DMS 273 (cell line): ENCODE results near the gene VGLL1.

Experiments
- DNase-seq: peaks from one replicate; lab custom pipeline; 2025; ENCODE audit not compliant: unreplicated experiment; lab: John Stamatoyannopoulos, UW

Gene VGLL1

GRCh38 chrX:136549226-136549625 lies 17.2 kb downstream of the VGLL1 start:
- DNase-seq = peak; percentile 93

GRCh38 chrX:136551410-136551809 lies 19.4 kb downstream of the VGLL1 start:
- DNase-seq = no peak

GRCh38 chrX:136555694-136556093 lies 23.7 kb downstream of the VGLL1 start:
- no peak for DNase-seq

GRCh38 chrX:136572030-136572429 lies 40.0 kb downstream of the VGLL1 start:
- no peak for DNase-seq

DNA sequence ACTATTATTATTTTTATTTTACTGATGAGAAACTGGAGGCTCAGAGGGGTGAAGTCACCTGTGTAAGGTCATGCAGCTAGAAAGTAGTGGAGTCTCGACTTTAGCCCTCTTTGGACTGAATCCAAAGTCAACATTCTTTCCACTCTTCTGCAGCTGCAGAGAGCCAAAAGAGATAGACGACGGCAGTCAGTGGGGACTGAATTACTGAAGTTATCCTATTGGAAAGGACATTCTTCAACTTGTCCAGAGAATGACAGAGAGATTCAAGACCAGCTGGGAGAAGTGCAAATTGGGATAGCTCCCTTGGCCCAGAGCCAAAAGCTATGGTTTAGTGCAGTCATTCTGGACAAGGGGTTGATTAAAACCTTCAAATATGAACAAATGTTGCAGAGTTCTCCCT lies 42.5 kb downstream of the VGLL1 start:
- DNase-seq = peak; percentile 68

- peak; percentile 81 for DNase-seq
Observed at GRCh38 chrX:136577552-136577951, 45.5 kb downstream of the VGLL1 start.

- DNase-seq = no peak
Observed at GRCh38 chrX:136580316-136580715, 48.3 kb downstream of the VGLL1 start.

- DNase-seq = peak; percentile 7
Observed at GRCh38 chrX:136582624-136583023, 50.6 kb downstream of the VGLL1 start.

- DNase-seq = no peak
Observed at GRCh38 chrX:136584545-136584944, 52.5 kb downstream of the VGLL1 start.

DNA sequence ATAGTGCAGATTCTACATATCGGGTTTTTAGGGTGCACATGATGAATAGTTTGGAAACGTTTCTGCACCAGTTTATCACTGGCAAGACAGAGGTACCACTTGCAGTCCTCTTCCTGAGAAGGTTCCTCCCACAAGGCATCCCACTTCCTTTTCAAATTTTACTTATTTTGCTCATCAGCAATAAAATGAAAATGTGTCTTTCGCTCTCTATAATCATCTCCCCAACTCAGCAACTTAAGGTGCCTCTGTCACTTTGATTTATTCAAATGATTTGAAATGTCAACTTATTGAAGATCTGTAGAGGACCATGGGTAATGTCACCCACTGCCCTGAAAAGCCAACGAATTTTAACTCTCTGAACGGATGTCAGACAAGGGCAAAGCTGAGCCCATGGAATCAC lies 53.2 kb downstream of the VGLL1 start:
- no peak for DNase-seq

GRCh38 chrX:136585960-136586359 lies 53.9 kb downstream of the VGLL1 start:
- no peak for DNase-seq

DNA sequence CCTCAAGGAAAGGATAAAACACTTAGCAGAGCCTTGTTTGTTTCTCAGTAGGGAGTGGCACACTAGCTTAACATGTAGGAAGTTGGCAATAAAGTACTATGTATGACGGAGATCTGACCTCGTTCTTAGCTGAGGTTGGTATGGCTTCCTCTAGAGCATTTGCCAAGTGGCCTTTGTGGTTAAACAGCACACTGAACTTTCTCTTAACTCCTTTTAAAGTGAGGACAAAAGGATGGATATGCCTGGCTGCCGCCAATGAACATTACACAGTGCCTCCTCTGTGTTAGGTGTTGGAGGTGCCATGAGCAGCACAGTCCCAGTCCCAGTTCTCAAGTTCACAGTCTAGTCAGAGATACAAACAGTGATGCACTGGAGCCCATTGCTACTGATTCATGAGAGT lies 54.4 kb downstream of the VGLL1 start:
- DNase-seq = no peak

DNA sequence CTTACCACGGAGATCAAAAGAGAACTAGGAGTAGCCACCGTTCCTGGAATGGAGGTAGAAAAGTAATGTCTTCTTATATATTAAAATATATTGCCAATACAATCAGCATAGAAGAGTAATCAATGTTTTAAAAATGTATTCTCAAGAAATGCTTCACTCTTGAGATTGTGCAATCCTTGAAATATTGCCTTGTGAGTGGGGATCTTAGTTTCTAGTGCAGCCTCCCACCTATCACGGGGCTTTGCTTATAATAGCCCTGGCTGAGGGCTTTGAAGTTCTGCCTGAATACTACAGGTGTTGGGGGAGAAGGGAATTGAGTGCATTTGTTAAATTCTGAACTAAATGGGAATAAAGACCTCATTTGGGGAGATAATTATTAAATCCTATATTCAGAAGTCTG lies 55.5 kb downstream of the VGLL1 start:
- DNase-seq = no peak

- no peak for DNase-seq
Observed at GRCh38 chrX:136588036-136588435, 56.0 kb downstream of the VGLL1 start.

DNA sequence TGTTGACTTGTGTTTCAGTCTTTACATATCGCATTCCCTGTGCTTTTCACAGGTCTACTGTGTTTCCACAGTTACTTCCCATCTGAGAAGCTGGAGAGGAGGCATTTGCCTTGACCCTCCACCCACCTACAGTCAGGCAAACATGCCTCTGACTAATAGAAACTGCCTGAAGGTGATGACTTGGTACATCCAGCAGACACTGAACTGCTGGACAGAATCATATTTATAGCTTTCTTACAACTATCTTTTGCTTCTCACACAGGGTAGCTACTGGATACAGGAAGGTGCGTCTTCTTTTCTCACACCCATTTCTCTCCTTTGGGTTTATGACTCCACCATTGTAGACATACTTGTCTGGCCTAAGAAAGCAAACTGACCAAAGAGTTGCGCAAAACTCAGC lies 58.0 kb downstream of the VGLL1 start:
- no peak for DNase-seq

GRCh38 chrX:136597356-136597755 lies 65.3 kb downstream of the VGLL1 start:
- no peak for DNase-seq

DNA sequence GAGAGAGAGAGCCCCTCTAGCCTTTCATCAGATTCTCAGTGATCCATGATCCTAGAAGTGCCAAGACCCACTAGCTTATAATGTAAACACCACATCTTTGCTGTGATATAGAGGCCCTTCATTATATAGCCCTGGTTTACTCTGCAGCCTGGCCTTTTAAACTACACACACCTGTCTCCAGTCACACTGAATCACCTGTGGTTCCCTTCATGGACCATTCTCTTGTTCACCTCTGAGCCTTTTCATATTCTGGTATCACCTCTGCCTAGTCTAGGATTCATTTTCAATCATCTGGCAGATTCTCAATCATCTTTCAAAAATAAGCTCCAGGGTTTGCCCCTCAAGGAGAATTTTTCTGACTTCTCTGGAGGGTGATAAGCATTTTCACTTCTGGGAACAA lies 65.9 kb downstream of the VGLL1 start:
- DNase-seq = no peak

GRCh38 chrX:136598631-136599030 lies 66.6 kb downstream of the VGLL1 start:
- DNase-seq = no peak

DNA sequence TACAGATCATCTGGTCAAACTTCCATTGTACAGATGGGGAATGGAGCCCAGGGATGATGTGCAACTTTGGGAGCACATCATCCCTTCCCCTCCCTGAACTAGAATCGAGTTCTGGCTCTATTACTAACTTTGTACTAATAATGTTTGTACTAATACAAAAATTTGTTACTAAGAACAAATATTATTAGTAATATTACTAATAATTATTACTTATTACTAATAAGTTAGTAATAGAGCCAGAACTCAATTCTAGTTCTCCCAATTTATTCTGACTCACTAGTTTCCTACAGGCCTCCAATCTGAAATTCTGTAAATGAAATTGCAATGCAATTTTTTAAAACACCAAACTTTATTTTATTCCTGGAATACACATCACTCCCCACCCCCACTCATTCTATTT lies 68.0 kb downstream of the VGLL1 start:
- no peak for DNase-seq
